WTC11 (cell line): ENCODE results near the gene REEP2. TPM values are rescaled to one million over a fixed set of nuclear protein-coding genes. Genes with fewer than 3 reads are reported as not detected.

Source experiments
- ATAC-seq: fragments of 200-7000 bp; cut with Tn5 transposase; 2 replicates; pipeline ENCODE4 v1.10.0; 2021; ENCODE audit warnings: mild to moderate bottlenecking, moderate library complexity
- CTCF ChIA-PET: fragments of 300-600 bp; sonication (Branson Sonifier 250); formaldehyde crosslinking; loops from one replicate; lab custom pipeline; 2021; ENCODE audit warnings: antibody characterized with exemption; lab: Charles Lee
- POLR2A ChIA-PET: fragments of 350-600 bp; sonication (Branson Sonifier 250); formaldehyde crosslinking; loops from one replicate; lab custom pipeline; 2021; ENCODE audit warnings: antibody characterized with exemption; lab: Charles Lee
- DNase-seq: peaks from one replicate; pipeline ENCODE4 v3.0.0; 2021; ENCODE audit warnings: low spot score
- H3K27ac Mint-ChIP-seq: 2 replicates; pipeline ENCODE4 v1.8.0; 2021; ENCODE audit warnings: mixed read lengths
- H3K27me3 Mint-ChIP-seq: 2 replicates; pipeline ENCODE4 v1.8.0; 2021; ENCODE audit warnings: low read depth, mild to moderate bottlenecking, moderate library complexity, mixed read lengths
- H3K36me3 Mint-ChIP-seq: 2 replicates; pipeline ENCODE4 v1.8.0; 2021; ENCODE audit warnings: mixed read lengths
- H3K4me1 Mint-ChIP-seq: 2 replicates; pipeline ENCODE4 v1.8.0; 2022; ENCODE audit warnings: mixed read lengths
- H3K4me3 Mint-ChIP-seq: 2 replicates; pipeline ENCODE4 v1.8.0; 2021; ENCODE audit warnings: mild to moderate bottlenecking, moderate library complexity, mixed read lengths
- H3K9me3 Mint-ChIP-seq: 2 replicates; pipeline ENCODE4 v1.8.0; 2021; ENCODE audit warnings: mixed read lengths
- EMX1 ChIP-seq: fragments of 250-450 bp; sonication (Bioruptor Pico); IDR thresholded peaks from 2 replicates; pipeline ENCODE4 v1.8.0; 2021; ENCODE audit warnings: mild to moderate bottlenecking
- ETV6 ChIP-seq: sonication (generic); formaldehyde crosslinking; IDR thresholded peaks from 2 replicates; pipeline ENCODE4 v1.8.1; 2022; ENCODE audit warnings: mild to moderate bottlenecking, missing genetic modification reagents
- GRHL2 ChIP-seq: fragments of 250-450 bp; sonication (Bioruptor Pico); IDR thresholded peaks from 2 replicates; pipeline ENCODE4 v1.8.0; 2022; ENCODE audit warnings: mild to moderate bottlenecking, moderate library complexity; ENCODE audit not compliant: insufficient replicate concordance, severe bottlenecking
- PRDM15 ChIP-seq: sonication (generic); formaldehyde crosslinking; IDR thresholded peaks from 2 replicates; pipeline ENCODE4 v1.8.0; 2022; ENCODE audit warnings: missing genetic modification reagents
- RELA ChIP-seq: sonication (generic); formaldehyde crosslinking; IDR thresholded peaks from 2 replicates; pipeline ENCODE4 v1.8.1; 2022; ENCODE audit warnings: missing genetic modification reagents, mild to moderate bottlenecking, borderline replicate concordance
- SMAD4 ChIP-seq: sonication (generic); formaldehyde crosslinking; IDR thresholded peaks from 2 replicates; pipeline ENCODE4 v1.8.0; 2022; ENCODE audit warnings: mild to moderate bottlenecking, missing genetic modification reagents
- SOX15 ChIP-seq: fragments of 250-450 bp; sonication (Bioruptor Pico); IDR thresholded peaks from 2 replicates; pipeline ENCODE4 v1.9.0; 2021; ENCODE audit warnings: mild to moderate bottlenecking
- SP1 ChIP-seq: sonication (generic); formaldehyde crosslinking; conservative IDR thresholded peaks from 2 replicates; pipeline ENCODE4 v1.8.1; 2022; ENCODE audit warnings: missing genetic modification reagents
- USF1 ChIP-seq: sonication (generic); formaldehyde crosslinking; IDR thresholded peaks from 2 replicates; pipeline ENCODE4 v1.8.0; 2022; ENCODE audit warnings: mild to moderate bottlenecking, missing genetic modification reagents
- ZNF532 ChIP-seq: fragments of 250-450 bp; sonication (Bioruptor Pico); IDR thresholded peaks from 2 replicates; pipeline ENCODE4 v1.9.0; 2021; ENCODE audit warnings: mild to moderate bottlenecking, borderline replicate concordance
- total RNA-seq: library from RNA; stranded (reverse); gene quantifications from 3 replicates; pipeline ENCODE4 v1.2.3, GENCODE V29; 2021
- TF ChIP-seq, protein P1 (sequence below): fragments of 250-450 bp; sonication (Bioruptor Pico); IDR thresholded peaks from 2 replicates; pipeline ENCODE4 v1.8.0; 2021; ENCODE audit warnings: mild to moderate bottlenecking
- TF ChIP-seq, protein P2 (sequence below): sonication (generic); formaldehyde crosslinking; IDR thresholded peaks from 2 replicates; pipeline ENCODE4 v1.8.0; 2023; ENCODE audit warnings: mild to moderate bottlenecking, missing genetic modification reagents
- TF ChIP-seq, protein P3 (sequence below): fragments of 250-450 bp; sonication (Bioruptor Pico); IDR thresholded peaks from 2 replicates; pipeline ENCODE4 v2.1.2; 2022; ENCODE audit warnings: mild to moderate bottlenecking, moderate library complexity
- TF ChIP-seq, protein P4 (sequence below): sonication (generic); formaldehyde crosslinking; IDR thresholded peaks from 2 replicates; pipeline ENCODE4 v1.8.1; 2022; ENCODE audit warnings: mild to moderate bottlenecking, missing genetic modification reagents, moderate library complexity, borderline replicate concordance
- TF ChIP-seq, protein P5 (sequence below): fragments of 250-450 bp; sonication (Bioruptor Pico); IDR thresholded peaks from 2 replicates; pipeline ENCODE4 v1.9.0; 2021; ENCODE audit warnings: mild to moderate bottlenecking

The REEP2 gene
- total RNA-seq, 1 experiment from 2014 or later, result 51.1 TPM

- TF ChIP-seq ZNF532 (CRISPR knock-in tag), result peak; percentile 77; the same call in 1 of the 2 replicates
- TF ChIP-seq, protein P1, sequence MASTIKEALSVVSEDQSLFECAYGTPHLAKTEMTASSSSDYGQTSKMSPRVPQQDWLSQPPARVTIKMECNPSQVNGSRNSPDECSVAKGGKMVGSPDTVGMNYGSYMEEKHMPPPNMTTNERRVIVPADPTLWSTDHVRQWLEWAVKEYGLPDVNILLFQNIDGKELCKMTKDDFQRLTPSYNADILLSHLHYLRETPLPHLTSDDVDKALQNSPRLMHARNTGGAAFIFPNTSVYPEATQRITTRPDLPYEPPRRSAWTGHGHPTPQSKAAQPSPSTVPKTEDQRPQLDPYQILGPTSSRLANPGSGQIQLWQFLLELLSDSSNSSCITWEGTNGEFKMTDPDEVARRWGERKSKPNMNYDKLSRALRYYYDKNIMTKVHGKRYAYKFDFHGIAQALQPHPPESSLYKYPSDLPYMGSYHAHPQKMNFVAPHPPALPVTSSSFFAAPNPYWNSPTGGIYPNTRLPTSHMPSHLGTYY (CRISPR knock-in tag), result peak; percentile 96
- no peak for TF ChIP-seq SOX15 (CRISPR knock-in tag)
Observed at GRCh38 chr5:138470322-138471051, 31.6 kb downstream of the REEP2 start (continued).

- peaks cover 22% of the 10 kb centered on the region for H3K36me3 Mint-ChIP-seq
- ATAC-seq, result no peak
- no peaks in the 10 kb centered on the region for H3K9me3 Mint-ChIP-seq
- ChIA-PET POLR2A (interaction anchor here (0.9 kb wide), 1 partner anchor 16 kb away, joined by 3 read pairs; no protein-coding TSS in a partner anchor), CTCF (no interaction called here)
- DNase-seq, result no peak
- no peak overlapping the region for H3K27ac Mint-ChIP-seq
- no peak overlapping the region for H3K4me3 Mint-ChIP-seq
- H3K27me3 Mint-ChIP-seq, result peaks cover 33% of the 10 kb centered on the region
- peaks cover 12% of the 10 kb centered on the region for H3K4me1 Mint-ChIP-seq
- TF ChIP-seq GRHL2 (CRISPR knock-in tag) (no peak), EMX1 (CRISPR knock-in tag) (no peak), SMAD4 (no peak), ETV6 (no peak), SP1 (CRISPR knock-in tag) (no peak), RELA (CRISPR knock-in tag) (no peak), USF1 (CRISPR knock-in tag) (no peak), PRDM15 (CRISPR knock-in tag) (no peak)
- TF ChIP-seq, protein P2, sequence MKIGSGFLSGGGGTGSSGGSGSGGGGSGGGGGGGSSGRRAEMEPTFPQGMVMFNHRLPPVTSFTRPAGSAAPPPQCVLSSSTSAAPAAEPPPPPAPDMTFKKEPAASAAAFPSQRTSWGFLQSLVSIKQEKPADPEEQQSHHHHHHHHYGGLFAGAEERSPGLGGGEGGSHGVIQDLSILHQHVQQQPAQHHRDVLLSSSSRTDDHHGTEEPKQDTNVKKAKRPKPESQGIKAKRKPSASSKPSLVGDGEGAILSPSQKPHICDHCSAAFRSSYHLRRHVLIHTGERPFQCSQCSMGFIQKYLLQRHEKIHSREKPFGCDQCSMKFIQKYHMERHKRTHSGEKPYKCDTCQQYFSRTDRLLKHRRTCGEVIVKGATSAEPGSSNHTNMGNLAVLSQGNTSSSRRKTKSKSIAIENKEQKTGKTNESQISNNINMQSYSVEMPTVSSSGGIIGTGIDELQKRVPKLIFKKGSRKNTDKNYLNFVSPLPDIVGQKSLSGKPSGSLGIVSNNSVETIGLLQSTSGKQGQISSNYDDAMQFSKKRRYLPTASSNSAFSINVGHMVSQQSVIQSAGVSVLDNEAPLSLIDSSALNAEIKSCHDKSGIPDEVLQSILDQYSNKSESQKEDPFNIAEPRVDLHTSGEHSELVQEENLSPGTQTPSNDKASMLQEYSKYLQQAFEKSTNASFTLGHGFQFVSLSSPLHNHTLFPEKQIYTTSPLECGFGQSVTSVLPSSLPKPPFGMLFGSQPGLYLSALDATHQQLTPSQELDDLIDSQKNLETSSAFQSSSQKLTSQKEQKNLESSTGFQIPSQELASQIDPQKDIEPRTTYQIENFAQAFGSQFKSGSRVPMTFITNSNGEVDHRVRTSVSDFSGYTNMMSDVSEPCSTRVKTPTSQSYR (CRISPR knock-in tag), result no peak
- TF ChIP-seq, protein P3, sequence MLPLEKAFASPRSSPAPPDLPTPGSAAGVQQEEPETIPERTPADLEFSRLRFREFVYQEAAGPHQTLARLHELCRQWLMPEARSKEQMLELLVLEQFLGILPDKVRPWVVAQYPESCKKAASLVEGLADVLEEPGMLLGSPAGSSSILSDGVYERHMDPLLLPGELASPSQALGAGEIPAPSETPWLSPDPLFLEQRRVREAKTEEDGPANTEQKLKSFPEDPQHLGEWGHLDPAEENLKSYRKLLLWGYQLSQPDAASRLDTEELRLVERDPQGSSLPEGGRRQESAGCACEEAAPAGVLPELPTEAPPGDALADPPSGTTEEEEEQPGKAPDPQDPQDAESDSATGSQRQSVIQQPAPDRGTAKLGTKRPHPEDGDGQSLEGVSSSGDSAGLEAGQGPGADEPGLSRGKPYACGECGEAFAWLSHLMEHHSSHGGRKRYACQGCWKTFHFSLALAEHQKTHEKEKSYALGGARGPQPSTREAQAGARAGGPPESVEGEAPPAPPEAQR, result no peak
- TF ChIP-seq, protein P4, sequence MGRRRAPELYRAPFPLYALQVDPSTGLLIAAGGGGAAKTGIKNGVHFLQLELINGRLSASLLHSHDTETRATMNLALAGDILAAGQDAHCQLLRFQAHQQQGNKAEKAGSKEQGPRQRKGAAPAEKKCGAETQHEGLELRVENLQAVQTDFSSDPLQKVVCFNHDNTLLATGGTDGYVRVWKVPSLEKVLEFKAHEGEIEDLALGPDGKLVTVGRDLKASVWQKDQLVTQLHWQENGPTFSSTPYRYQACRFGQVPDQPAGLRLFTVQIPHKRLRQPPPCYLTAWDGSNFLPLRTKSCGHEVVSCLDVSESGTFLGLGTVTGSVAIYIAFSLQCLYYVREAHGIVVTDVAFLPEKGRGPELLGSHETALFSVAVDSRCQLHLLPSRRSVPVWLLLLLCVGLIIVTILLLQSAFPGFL (CRISPR knock-in tag), result no peak
- TF ChIP-seq, protein P5, sequence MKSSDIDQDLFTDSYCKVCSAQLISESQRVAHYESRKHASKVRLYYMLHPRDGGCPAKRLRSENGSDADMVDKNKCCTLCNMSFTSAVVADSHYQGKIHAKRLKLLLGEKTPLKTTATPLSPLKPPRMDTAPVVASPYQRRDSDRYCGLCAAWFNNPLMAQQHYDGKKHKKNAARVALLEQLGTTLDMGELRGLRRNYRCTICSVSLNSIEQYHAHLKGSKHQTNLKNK, result no peak
- TF ChIP-seq, protein P1 (CRISPR knock-in tag), result no peak
Observed at GRCh38 chr5:138471052-138471361, 32.1 kb downstream of the REEP2 start.
